ENCODE results near the gene CDC42EP2. TPM values are rescaled to one million over a fixed set of nuclear protein-coding genes. Genes with fewer than 3 reads are reported as not detected.

The CDC42EP2 gene
- total RNA-seq, 1 experiment from 2014 or later, result 11.9 TPM

DNA sequence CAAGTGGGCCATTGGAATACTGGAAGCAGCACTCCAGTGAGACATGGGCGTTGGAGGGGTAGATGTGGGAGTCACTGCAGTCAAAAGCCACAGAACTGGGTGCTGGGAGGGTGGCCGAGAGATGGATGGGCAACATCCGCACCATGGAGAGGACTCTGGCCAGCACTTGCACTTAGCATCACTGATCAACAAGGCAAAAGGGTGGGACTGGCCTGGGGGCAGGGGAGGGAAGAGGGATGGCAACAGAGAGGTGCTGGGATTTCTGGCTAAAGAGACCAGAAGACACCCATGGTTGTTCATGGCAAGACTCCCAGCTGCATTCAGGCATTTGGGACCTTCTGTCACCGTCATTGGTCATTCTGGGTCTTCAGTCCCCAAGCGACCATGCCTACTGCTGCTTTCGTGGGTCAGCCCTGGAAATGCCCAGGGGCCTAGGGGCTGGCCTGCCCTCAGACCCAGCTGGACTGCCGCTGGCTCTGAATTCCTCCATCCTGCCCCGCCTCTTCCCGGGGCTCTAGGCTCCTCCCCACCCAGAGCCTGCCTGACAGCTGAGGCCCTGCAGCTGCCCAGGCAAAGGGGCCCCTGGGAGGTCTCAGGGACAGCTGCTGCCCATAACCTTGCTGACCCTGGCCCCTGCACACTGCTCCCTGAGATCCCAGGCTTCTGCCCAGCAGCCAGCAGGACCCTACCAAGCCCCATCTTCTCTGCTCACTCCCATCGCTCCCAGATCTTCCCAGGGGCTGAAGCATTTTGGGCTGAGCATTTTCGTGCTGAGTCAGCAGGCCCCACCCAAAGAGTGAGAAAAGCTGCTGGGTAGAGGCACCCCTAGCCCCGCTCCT lies 13.0 kb upstream of the CDC42EP2 start:
- no peaks in the 10 kb centered on the region; the same call in 1 of the 2 replicates for H3K27me3 Mint-ChIP-seq (ENCODE audit: low read depth)
- no peak overlapping the region for H4K8ac ChIP-seq (replicated peaks; ENCODE audit: insufficient read length, low read depth, low read length)
- H3K79me1 ChIP-seq (ENCODE audit: insufficient read depth, low read depth, low read length, poor library complexity, severe bottlenecking), result no peaks in the 10 kb centered on the region
- peak overlapping the region in 1 of 3 experiments; percentile 51; a peak in 1 of 7 replicates for H3K27ac Mint-ChIP-seq
- no peaks in the 10 kb centered on the region for H3K9me3 Mint-ChIP-seq
- H3K9me3 ChIP-seq (ENCODE audit: control insufficient read depth, low read depth, low read length), result no peaks in the 10 kb centered on the region
- H3K23me2 ChIP-seq (ENCODE audit: insufficient read length, low read depth, low read length, poor library complexity, severe bottlenecking), result no peaks in the 10 kb centered on the region
- H4K91ac ChIP-seq (ENCODE audit: insufficient read length, low read depth, low read length), result no peak overlapping the region
- 0 out of 5 replicates have a peak overlapping the region, but pooled peaks of 1 of the 2 experiments have one; percentile 40 for H3K4me3 Mint-ChIP-seq
- no peak overlapping the region; the same call in 1 of the 2 replicates for H3K14ac ChIP-seq (ENCODE audit: insufficient read depth, low read length)
- TF ChIP-seq, protein P1, sequence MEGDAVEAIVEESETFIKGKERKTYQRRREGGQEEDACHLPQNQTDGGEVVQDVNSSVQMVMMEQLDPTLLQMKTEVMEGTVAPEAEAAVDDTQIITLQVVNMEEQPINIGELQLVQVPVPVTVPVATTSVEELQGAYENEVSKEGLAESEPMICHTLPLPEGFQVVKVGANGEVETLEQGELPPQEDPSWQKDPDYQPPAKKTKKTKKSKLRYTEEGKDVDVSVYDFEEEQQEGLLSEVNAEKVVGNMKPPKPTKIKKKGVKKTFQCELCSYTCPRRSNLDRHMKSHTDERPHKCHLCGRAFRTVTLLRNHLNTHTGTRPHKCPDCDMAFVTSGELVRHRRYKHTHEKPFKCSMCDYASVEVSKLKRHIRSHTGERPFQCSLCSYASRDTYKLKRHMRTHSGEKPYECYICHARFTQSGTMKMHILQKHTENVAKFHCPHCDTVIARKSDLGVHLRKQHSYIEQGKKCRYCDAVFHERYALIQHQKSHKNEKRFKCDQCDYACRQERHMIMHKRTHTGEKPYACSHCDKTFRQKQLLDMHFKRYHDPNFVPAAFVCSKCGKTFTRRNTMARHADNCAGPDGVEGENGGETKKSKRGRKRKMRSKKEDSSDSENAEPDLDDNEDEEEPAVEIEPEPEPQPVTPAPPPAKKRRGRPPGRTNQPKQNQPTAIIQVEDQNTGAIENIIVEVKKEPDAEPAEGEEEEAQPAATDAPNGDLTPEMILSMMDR (conservative IDR thresholded peaks at IDR 0.05), result no peak
- no peaks in the 10 kb centered on the region for H3K27me3 ChIP-seq (ENCODE audit: insufficient read depth, low read length)
- H4K20me1 ChIP-seq (ENCODE audit: control insufficient read depth, insufficient read depth, insufficient read length), result no peaks in the 10 kb centered on the region
- no peak overlapping the region for H2AFZ ChIP-seq (ENCODE audit: low read length)
- no peak overlapping the region for H2BK15ac ChIP-seq (ENCODE audit: low read depth, low read length)
- H3K27ac ChIP-seq (ENCODE audit: insufficient read length, low read depth, low read length), result no peak overlapping the region
- no peak overlapping the region for H3T11ph ChIP-seq (ENCODE audit: low read length)
- no peak overlapping the region for H3K9ac ChIP-seq (ENCODE audit: extremely low read depth, insufficient read length, low read length)
- no peaks in the 10 kb centered on the region for H3K79me2 ChIP-seq (ENCODE audit: insufficient read depth, low read length)
- H3K4ac ChIP-seq (ENCODE audit: low read depth, low read length), result no peak overlapping the region
- H3K4me1 ChIP-seq (ENCODE audit: insufficient read depth, low read length), result no peaks in the 10 kb centered on the region
- no peak overlapping the region for H4K5ac ChIP-seq (ENCODE audit: insufficient read length, low read depth, low read length)
- H3K23ac ChIP-seq (ENCODE audit: insufficient read length, low read depth, low read length), result no peak overlapping the region
- H2BK5ac ChIP-seq (ENCODE audit: insufficient read length, low read length), result no peak overlapping the region
- H3K18ac ChIP-seq (ENCODE audit: insufficient read length, low read depth, low read length), result no peak overlapping the region
- no peak overlapping the region for H3K4me2 ChIP-seq (ENCODE audit: insufficient read depth, insufficient read length, low read length)
- H3K36me3 Mint-ChIP-seq (ENCODE audit: insufficient read depth in 1 of 3, low read depth in 3 of 3), result peaks cover 15 to 45% (median 44%) of the 10 kb centered on the region in 3 experiments; a peak in 6 of 7 replicates
- H2BK120ac ChIP-seq (ENCODE audit: low read depth, low read length, poor library complexity, severe bottlenecking), result no peak overlapping the region
- WGBS (ENCODE audit: extremely low coverage, insufficient read length, low lambda C conversion rate), result no CpG with 5 or more reads among the region's 12 CpGs
- no peak overlapping the region for H2BK20ac ChIP-seq (ENCODE audit: low read depth, low read length, poor library complexity, severe bottlenecking)
- H3K56ac ChIP-seq (ENCODE audit: insufficient read length, low read depth, low read length), result no peak overlapping the region
- DNase-seq, result peak; percentile 85
- H2AK5ac ChIP-seq (ENCODE audit: insufficient read length, low read length), result no peak overlapping the region
- peaks cover 13 to 21% of the 10 kb centered on the region in 2 experiments for H3K4me1 Mint-ChIP-seq
- no peak overlapping the region for H2BK12ac ChIP-seq (ENCODE audit: insufficient read length, low read depth, low read length)

Data from H9 (cell line).